GM23338 (cell line): ENCODE data around the gene SOX30. TPM values are rescaled to one million over a fixed set of nuclear protein-coding genes. Genes with fewer than 3 reads are reported as not detected.

Experiments used
- ATAC-seq: fragments of 200-7000 bp; cut with Tn5 transposase; 3 replicates; pipeline ENCODE4 v1.9.1; 2020
- DNase-seq: peaks from one replicate; pipeline ENCODE4 v3.0.0-alpha.2; 2015; ENCODE audit warnings: low spot score
- H2AFZ ChIP-seq: fragments of 200-600 bp; sonication (generic); 2 replicates; pipeline ENCODE4 v1.8.0; 2016; ENCODE audit warnings: antibody characterized with exemption, mild to moderate bottlenecking, moderate library complexity
- H3F3A ChIP-seq: fragments of 200-600 bp; sonication (generic); replicated peaks from 2 replicates; pipeline ENCODE4 v1.8.0; 2017; ENCODE audit warnings: antibody characterized with exemption, mixed run types, low read depth
- H3K27ac ChIP-seq: fragments of 200-600 bp; sonication (generic); 2 replicates; pipeline ENCODE4 v1.6.1; 2016; ENCODE audit warnings: low read depth
- H3K27me3 ChIP-seq: fragments of 200-600 bp; sonication (generic); 2 replicates; pipeline ENCODE4 v1.8.0; 2016; ENCODE audit warnings: mild to moderate bottlenecking, mixed run types, moderate library complexity; ENCODE audit not compliant: insufficient read depth
- H3K36me3 ChIP-seq: fragments of 200-600 bp; sonication (generic); 2 replicates; pipeline ENCODE4 v1.8.0; 2016; ENCODE audit warnings: mild to moderate bottlenecking; ENCODE audit not compliant: insufficient read depth
- H3K4me1 ChIP-seq: fragments of 200-600 bp; sonication (generic); 2 replicates; pipeline ENCODE4 v1.8.0; 2016; ENCODE audit warnings: mild to moderate bottlenecking, moderate library complexity; ENCODE audit not compliant: insufficient read depth
- H3K4me2 ChIP-seq: fragments of 200-600 bp; sonication (generic); 2 replicates; pipeline ENCODE4 v1.7.1; 2017; ENCODE audit warnings: mixed run types
- H3K4me3 ChIP-seq: fragments of 200-600 bp; sonication (generic); 2 replicates; pipeline ENCODE4 v1.6.1; 2016; ENCODE audit warnings: mixed run types
- H3K79me2 ChIP-seq: fragments of 200-600 bp; sonication (generic); replicated peaks from 2 replicates; pipeline ENCODE4 v1.8.0; 2017; ENCODE audit warnings: mild to moderate bottlenecking; ENCODE audit not compliant: insufficient read depth
- H3K9me2 ChIP-seq: fragments of 200-600 bp; sonication (generic); 2 replicates; pipeline ENCODE4 v1.8.0; 2017; ENCODE audit not compliant: insufficient read depth
- H4K20me1 ChIP-seq: fragments of 200-600 bp; sonication (generic); replicated peaks from 2 replicates; pipeline ENCODE4 v1.8.0; 2017; ENCODE audit warnings: mild to moderate bottlenecking; ENCODE audit not compliant: insufficient read depth
- H3K27ac Mint-ChIP-seq: 2 replicates; pipeline ENCODE4 v1.8.0; 2020; ENCODE audit warnings: inconsistent platforms, mild to moderate bottlenecking, moderate library complexity, mixed read lengths
- H3K27me3 Mint-ChIP-seq: 3 replicates; pipeline ENCODE4 v1.8.0; 2022; ENCODE audit warnings: low read depth, mild to moderate bottlenecking, moderate library complexity, mixed read lengths, inconsistent platforms; ENCODE audit not compliant: insufficient read depth, poor library complexity
- H3K36me3 Mint-ChIP-seq: 3 replicates; pipeline ENCODE4 v1.8.0; 2021; ENCODE audit warnings: low read depth, mild to moderate bottlenecking, inconsistent platforms, moderate library complexity, mixed read lengths
- H3K4me1 Mint-ChIP-seq: 3 replicates; pipeline ENCODE4 v1.8.0; 2020; ENCODE audit warnings: mild to moderate bottlenecking, inconsistent platforms, mixed read lengths
- H3K4me3 Mint-ChIP-seq: 3 replicates; pipeline ENCODE4 v1.8.0; 2021; ENCODE audit warnings: moderate library complexity, mild to moderate bottlenecking, inconsistent platforms, mixed read lengths
- H3K9me3 Mint-ChIP-seq: 3 replicates; pipeline ENCODE4 v1.8.0; 2020; ENCODE audit warnings: moderate library complexity, mild to moderate bottlenecking, inconsistent platforms, mixed read lengths
- EZH2phosphoT487 ChIP-seq: fragments of 200-600 bp; sonication (generic); IDR thresholded peaks from one replicate; pipeline ENCODE4 v1.8.1; 2018; ENCODE audit warnings: antibody characterized with exemption; ENCODE audit not compliant: unreplicated experiment
- NANOG ChIP-seq: IDR thresholded peaks from 2 replicates; pipeline ENCODE4 v1.6.1; 2016; ENCODE audit warnings: antibody characterized with exemption, borderline replicate concordance
- STAT1 ChIP-seq: IDR thresholded peaks from one replicate; pipeline ENCODE4 v1.6.1; 2016; ENCODE audit warnings: antibody characterized with exemption; ENCODE audit not compliant: unreplicated experiment
- ZNF114 ChIP-seq: fragments of 250-450 bp; sonication (Bioruptor Pico); IDR thresholded peaks from 2 replicates; pipeline ENCODE4 v1.5.0; 2020; ENCODE audit warnings: mild to moderate bottlenecking, moderate library complexity
- ZNF331 ChIP-seq: fragments of 250-450 bp; sonication (Bioruptor Pico); IDR thresholded peaks from 2 replicates; pipeline ENCODE4 v1.5.0; 2020; ENCODE audit warnings: low read depth, mild to moderate bottlenecking, moderate library complexity
- polyA plus RNA-seq: library from polyadenylated mRNA; unstranded; fragments of >200 nt; fragmentation: Nextera tagmentation; extraction: Ambion mirVana; gene quantifications from 2 replicates; pipeline ENCODE4 v1.2.1, GENCODE V29; 2016
- total RNA-seq: library from RNA; depleted of rRNA; stranded (reverse); fragments of >200 nt; shearing (Covaris generic); gene quantifications from 2 replicates; pipeline ENCODE4 v1.2.3, GENCODE V29; 2014
- TF ChIP-seq, protein P1 (sequence below): IDR thresholded peaks from 2 replicates; pipeline ENCODE4 v1.6.1; 2016; ENCODE audit warnings: antibody characterized with exemption
- TF ChIP-seq, protein P2 (sequence below): fragments of 250-450 bp; sonication (Bioruptor Pico); IDR thresholded peaks from 2 replicates; pipeline ENCODE4 v1.5.0; 2020; ENCODE audit warnings: mild to moderate bottlenecking, moderate library complexity
- TF ChIP-seq, protein P3 (sequence below): IDR thresholded peaks from one replicate; pipeline ENCODE4 v1.6.1; 2018; ENCODE audit warnings: antibody characterized with exemption; ENCODE audit not compliant: unreplicated experiment

SOX30 gene
- total and polyA plus RNA-seq, 2 experiments from 2014 or later: 0.47 to 1.3 TPM

DNA sequence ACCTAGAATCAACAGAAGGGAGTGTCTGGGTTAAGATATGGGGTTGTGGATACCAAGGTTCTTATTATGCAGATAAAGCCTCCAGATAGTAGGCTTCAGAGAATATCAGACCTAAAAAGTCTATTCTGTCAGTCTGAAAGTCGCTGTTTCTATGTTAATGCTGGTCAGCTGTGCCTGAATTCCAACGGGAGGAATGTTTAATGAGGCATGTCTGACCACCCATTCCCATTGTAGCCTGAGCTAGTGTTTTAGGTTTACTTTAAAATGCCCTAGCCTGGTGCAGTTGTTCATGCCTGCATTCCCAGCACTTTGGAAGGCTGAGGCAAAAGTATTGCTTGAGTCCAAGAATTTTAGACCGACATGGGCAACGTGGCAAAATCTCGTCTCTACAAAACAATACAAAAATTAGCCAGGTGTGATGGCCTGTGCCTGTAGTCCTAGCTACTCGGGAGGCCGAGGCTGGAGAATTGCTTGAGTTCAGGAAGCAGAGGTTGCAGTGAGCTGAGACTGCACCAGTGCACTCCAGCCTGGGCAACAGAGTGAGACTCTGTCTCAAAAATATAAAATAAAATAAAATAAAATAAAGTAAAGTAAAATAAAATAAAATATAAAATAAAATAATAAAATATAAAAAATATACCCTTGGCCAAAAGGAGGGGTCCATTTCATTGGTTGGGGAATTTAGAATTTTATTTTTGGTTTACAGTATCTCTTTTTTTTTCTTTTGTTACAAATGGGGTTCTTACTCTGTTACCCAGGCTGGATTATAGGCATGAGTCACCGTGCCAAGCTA, 7.8 kb upstream of the SOX30 start:
- no peak for TF ChIP-seq ZNF331 (CRISPR knock-in tag)
- TF ChIP-seq STAT1: no peak
- no peak for TF ChIP-seq ZNF114 (CRISPR knock-in tag)
- TF ChIP-seq, protein P1, sequence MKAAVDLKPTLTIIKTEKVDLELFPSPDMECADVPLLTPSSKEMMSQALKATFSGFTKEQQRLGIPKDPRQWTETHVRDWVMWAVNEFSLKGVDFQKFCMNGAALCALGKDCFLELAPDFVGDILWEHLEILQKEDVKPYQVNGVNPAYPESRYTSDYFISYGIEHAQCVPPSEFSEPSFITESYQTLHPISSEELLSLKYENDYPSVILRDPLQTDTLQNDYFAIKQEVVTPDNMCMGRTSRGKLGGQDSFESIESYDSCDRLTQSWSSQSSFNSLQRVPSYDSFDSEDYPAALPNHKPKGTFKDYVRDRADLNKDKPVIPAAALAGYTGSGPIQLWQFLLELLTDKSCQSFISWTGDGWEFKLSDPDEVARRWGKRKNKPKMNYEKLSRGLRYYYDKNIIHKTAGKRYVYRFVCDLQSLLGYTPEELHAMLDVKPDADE: no peak
- TF ChIP-seq NANOG: no peak
- TF ChIP-seq, protein P2, sequence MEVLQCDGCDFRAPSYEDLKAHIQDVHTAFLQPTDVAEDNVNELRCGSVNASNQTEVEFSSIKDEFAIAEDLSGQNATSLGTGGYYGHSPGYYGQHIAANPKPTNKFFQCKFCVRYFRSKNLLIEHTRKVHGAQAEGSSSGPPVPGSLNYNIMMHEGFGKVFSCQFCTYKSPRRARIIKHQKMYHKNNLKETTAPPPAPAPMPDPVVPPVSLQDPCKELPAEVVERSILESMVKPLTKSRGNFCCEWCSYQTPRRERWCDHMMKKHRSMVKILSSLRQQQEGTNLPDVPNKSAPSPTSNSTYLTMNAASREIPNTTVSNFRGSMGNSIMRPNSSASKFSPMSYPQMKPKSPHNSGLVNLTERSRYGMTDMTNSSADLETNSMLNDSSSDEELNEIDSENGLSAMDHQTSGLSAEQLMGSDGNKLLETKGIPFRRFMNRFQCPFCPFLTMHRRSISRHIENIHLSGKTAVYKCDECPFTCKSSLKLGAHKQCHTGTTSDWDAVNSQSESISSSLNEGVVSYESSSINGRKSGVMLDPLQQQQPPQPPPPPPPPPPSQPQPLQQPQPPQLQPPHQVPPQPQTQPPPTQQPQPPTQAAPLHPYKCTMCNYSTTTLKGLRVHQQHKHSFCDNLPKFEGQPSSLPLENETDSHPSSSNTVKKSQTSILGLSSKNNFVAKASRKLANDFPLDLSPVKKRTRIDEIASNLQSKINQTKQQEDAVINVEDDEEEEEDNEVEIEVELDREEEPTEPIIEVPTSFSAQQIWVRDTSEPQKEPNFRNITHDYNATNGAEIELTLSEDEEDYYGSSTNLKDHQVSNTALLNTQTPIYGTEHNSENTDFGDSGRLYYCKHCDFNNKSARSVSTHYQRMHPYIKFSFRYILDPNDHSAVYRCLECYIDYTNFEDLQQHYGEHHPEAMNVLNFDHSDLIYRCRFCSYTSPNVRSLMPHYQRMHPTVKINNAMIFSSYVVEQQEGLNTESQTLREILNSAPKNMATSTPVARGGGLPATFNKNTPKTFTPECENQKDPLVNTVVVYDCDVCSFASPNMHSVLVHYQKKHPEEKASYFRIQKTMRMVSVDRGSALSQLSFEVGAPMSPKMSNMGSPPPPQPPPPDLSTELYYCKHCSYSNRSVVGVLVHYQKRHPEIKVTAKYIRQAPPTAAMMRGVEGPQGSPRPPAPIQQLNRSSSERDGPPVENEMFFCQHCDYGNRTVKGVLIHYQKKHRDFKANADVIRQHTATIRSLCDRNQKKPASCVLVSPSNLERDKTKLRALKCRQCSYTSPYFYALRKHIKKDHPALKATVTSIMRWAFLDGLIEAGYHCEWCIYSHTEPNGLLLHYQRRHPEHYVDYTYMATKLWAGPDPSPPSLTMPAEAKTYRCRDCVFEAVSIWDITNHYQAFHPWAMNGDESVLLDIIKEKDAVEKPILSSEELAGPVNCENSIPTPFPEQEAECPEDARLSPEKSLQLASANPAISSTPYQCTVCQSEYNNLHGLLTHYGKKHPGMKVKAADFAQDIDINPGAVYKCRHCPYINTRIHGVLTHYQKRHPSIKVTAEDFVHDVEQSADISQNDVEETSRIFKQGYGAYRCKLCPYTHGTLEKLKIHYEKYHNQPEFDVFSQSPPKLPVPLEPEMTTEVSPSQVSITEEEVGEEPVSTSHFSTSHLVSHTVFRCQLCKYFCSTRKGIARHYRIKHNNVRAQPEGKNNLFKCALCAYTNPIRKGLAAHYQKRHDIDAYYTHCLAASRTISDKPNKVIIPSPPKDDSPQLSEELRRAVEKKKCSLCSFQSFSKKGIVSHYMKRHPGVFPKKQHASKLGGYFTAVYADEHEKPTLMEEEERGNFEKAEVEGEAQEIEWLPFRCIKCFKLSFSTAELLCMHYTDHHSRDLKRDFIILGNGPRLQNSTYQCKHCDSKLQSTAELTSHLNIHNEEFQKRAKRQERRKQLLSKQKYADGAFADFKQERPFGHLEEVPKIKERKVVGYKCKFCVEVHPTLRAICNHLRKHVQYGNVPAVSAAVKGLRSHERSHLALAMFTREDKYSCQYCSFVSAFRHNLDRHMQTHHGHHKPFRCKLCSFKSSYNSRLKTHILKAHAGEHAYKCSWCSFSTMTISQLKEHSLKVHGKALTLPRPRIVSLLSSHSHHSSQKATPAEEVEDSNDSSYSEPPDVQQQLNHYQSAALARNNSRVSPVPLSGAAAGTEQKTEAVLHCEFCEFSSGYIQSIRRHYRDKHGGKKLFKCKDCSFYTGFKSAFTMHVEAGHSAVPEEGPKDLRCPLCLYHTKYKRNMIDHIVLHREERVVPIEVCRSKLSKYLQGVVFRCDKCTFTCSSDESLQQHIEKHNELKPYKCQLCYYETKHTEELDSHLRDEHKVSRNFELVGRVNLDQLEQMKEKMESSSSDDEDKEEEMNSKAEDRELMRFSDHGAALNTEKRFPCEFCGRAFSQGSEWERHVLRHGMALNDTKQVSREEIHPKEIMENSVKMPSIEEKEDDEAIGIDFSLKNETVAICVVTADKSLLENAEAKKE: no peak
- TF ChIP-seq, protein P3, sequence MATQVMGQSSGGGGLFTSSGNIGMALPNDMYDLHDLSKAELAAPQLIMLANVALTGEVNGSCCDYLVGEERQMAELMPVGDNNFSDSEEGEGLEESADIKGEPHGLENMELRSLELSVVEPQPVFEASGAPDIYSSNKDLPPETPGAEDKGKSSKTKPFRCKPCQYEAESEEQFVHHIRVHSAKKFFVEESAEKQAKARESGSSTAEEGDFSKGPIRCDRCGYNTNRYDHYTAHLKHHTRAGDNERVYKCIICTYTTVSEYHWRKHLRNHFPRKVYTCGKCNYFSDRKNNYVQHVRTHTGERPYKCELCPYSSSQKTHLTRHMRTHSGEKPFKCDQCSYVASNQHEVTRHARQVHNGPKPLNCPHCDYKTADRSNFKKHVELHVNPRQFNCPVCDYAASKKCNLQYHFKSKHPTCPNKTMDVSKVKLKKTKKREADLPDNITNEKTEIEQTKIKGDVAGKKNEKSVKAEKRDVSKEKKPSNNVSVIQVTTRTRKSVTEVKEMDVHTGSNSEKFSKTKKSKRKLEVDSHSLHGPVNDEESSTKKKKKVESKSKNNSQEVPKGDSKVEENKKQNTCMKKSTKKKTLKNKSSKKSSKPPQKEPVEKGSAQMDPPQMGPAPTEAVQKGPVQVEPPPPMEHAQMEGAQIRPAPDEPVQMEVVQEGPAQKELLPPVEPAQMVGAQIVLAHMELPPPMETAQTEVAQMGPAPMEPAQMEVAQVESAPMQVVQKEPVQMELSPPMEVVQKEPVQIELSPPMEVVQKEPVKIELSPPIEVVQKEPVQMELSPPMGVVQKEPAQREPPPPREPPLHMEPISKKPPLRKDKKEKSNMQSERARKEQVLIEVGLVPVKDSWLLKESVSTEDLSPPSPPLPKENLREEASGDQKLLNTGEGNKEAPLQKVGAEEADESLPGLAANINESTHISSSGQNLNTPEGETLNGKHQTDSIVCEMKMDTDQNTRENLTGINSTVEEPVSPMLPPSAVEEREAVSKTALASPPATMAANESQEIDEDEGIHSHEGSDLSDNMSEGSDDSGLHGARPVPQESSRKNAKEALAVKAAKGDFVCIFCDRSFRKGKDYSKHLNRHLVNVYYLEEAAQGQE: no peak
- TF ChIP-seq EZH2phosphoT487: no peak
- Mint-ChIP-seq H3K27ac (no peak overlapping the region), H3K9me3 (peaks cover 42% of the 10 kb centered on the region), H3K4me3 (no peak overlapping the region), H3K27me3 (peaks cover 2% of the 10 kb centered on the region), H3K4me1 (no peaks in the 10 kb centered on the region), H3K36me3 (peaks cover 5% of the 10 kb centered on the region; the same call in 2 of the 3 replicates)
- Histone ChIP-seq H3K79me2 (no peaks in the 10 kb centered on the region), H3F3A (no peaks in the 10 kb centered on the region), H2AFZ (no peak overlapping the region), H3K4me2 (no peak overlapping the region), H3K27me3 (no peaks in the 10 kb centered on the region), H3K27ac (no peak overlapping the region), H4K20me1 (no peaks in the 10 kb centered on the region), H3K36me3 (peaks cover 4% of the 10 kb centered on the region; the same call in 1 of the 2 replicates), H3K4me1 (no peaks in the 10 kb centered on the region), H3K4me3 (no peak overlapping the region), H3K9me2 (no peaks in the 10 kb centered on the region)
- no peak for DNase-seq
- no peak for ATAC-seq
